Measurements from ENCODE around the gene SMPD3.

The SMPD3 gene

GRCh38 chr16:68374246-68374805 is 74.0 kb downstream of the SMPD3 start:
- no peaks in the 10 kb centered on the region for H3K9me3 ChIP-seq (ENCODE audit: control insufficient read depth, low read length)
- no peaks in the 10 kb centered on the region for H3K4me1 ChIP-seq (ENCODE audit: control insufficient read depth, insufficient read depth, low read length, poor library complexity, severe bottlenecking)
- no peak overlapping the region for H3K4me3 ChIP-seq (ENCODE audit: extremely low read depth, insufficient read depth, low read length, poor library complexity, severe bottlenecking)
- H3K27ac ChIP-seq (ENCODE audit: low read depth, low read length, severe bottlenecking) = no peak overlapping the region
- 88 to 90% methylated on average over 9 to 10 of the region's 10 CpGs for WGBS, 2 experiments (ENCODE audit: insufficient coverage in 2 of 2)
- no peaks in the 10 kb centered on the region for H3K36me3 ChIP-seq (ENCODE audit: control insufficient read depth, insufficient read depth, low read length)

- no peaks in the 10 kb centered on the region for H3K36me3 ChIP-seq (ENCODE audit: control insufficient read depth, insufficient read depth, low read length)
- WGBS, 2 experiments (ENCODE audit: insufficient coverage in 2 of 2) = 87 to 88% methylated on average over 16 to 18 of the region's 18 CpGs
- no peaks in the 10 kb centered on the region for H3K4me1 ChIP-seq (ENCODE audit: control insufficient read depth, insufficient read depth, low read length, poor library complexity, severe bottlenecking)
- no peak overlapping the region for H3K4me3 ChIP-seq (ENCODE audit: extremely low read depth, insufficient read depth, low read length, poor library complexity, severe bottlenecking)
- no peaks in the 10 kb centered on the region for H3K9me3 ChIP-seq (ENCODE audit: control insufficient read depth, low read length)
- no peak overlapping the region for H3K27ac ChIP-seq (ENCODE audit: low read depth, low read length, severe bottlenecking)
Measured at GRCh38 chr16:68373528-68374245, 74.6 kb downstream of the SMPD3 start.

- Histone ChIP-seq H3K9me3 (ENCODE audit: control insufficient read depth, low read length) (no peaks in the 10 kb centered on the region), H3K4me3 (ENCODE audit: extremely low read depth, insufficient read depth, low read length, poor library complexity, severe bottlenecking) (no peak overlapping the region), H3K4me1 (ENCODE audit: control insufficient read depth, insufficient read depth, low read length, poor library complexity, severe bottlenecking) (no peaks in the 10 kb centered on the region), H3K36me3 (ENCODE audit: control insufficient read depth, insufficient read depth, low read length) (no peaks in the 10 kb centered on the region), H3K27ac (ENCODE audit: low read depth, low read length, severe bottlenecking) (no peak overlapping the region)
- WGBS, 2 experiments (ENCODE audit: insufficient coverage in 2 of 2) = 90 to 93% methylated on average over 8 of the region's 8 CpGs
Measured at GRCh38 chr16:68372806-68373205, 75.5 kb downstream of the SMPD3 start.

DNA sequence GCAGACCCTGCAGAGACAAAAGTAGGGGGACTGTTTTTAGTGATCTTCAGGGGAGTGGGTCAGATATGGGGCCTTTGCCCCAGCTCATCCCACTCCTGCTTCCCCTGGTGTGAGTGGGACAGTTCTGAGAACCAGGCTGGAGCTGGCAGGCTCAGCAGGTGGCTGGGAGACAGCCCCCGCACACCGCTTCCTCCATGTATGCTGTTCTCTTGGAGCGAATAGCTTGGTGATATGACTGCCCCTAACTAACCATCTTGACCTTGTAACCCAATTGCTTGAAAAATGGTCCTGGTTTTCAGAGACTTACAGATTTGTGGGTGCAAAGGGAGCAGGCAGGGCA is 76.0 kb downstream of the SMPD3 start:
- Histone ChIP-seq H3K4me1 (ENCODE audit: control insufficient read depth, insufficient read depth, low read length, poor library complexity, severe bottlenecking) (no peaks in the 10 kb centered on the region), H3K36me3 (ENCODE audit: control insufficient read depth, insufficient read depth, low read length) (no peaks in the 10 kb centered on the region), H3K27ac (ENCODE audit: low read depth, low read length, severe bottlenecking) (no peak overlapping the region), H3K4me3 (ENCODE audit: extremely low read depth, insufficient read depth, low read length, poor library complexity, severe bottlenecking) (no peak overlapping the region), H3K9me3 (ENCODE audit: control insufficient read depth, low read length) (no peaks in the 10 kb centered on the region)
- 100% methylated on average over 2 to 3 of the region's 3 CpGs for WGBS, 2 experiments (ENCODE audit: insufficient coverage in 2 of 2)

GRCh38 chr16:68371706-68372380 is 76.5 kb downstream of the SMPD3 start:
- WGBS, 2 experiments (ENCODE audit: insufficient coverage in 2 of 2) = 95% methylated on average over 35 to 40 of the region's 40 CpGs
- H3K4me1 ChIP-seq (ENCODE audit: control insufficient read depth, insufficient read depth, low read length, poor library complexity, severe bottlenecking) = no peaks in the 10 kb centered on the region
- no peak overlapping the region for H3K27ac ChIP-seq (ENCODE audit: low read depth, low read length, severe bottlenecking)
- no peaks in the 10 kb centered on the region for H3K9me3 ChIP-seq (ENCODE audit: control insufficient read depth, low read length)
- no peaks in the 10 kb centered on the region for H3K36me3 ChIP-seq (ENCODE audit: control insufficient read depth, insufficient read depth, low read length)
- H3K4me3 ChIP-seq (ENCODE audit: extremely low read depth, insufficient read depth, low read length, poor library complexity, severe bottlenecking) = no peak overlapping the region

DNA sequence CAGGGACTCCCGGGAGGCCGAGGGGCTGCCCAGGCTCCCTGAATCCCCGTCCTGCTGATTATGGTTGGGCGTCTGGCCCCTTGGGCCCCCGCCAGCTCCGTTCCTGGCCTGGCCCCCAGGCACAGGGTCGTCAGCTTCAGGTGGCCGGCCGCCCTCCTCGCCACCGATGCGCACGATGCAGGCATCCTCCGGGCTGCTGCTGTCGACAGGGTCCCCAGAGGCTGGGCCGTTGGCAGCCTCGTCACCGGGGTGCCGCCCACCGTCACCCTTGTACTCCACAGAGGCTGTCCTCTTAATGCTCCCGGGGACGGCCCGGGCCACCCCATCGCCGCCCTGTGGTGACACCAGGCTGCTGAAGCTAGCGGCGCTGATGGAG is 77.0 kb downstream of the SMPD3 start:
- H3K4me3 ChIP-seq (ENCODE audit: extremely low read depth, insufficient read depth, low read length, poor library complexity, severe bottlenecking) = no peak overlapping the region
- 93 to 96% methylated on average over 17 to 27 of the region's 27 CpGs for WGBS, 2 experiments (ENCODE audit: insufficient coverage in 2 of 2)
- no peaks in the 10 kb centered on the region for H3K36me3 ChIP-seq (ENCODE audit: control insufficient read depth, insufficient read depth, low read length)
- H3K4me1 ChIP-seq (ENCODE audit: control insufficient read depth, insufficient read depth, low read length, poor library complexity, severe bottlenecking) = no peaks in the 10 kb centered on the region
- no peaks in the 10 kb centered on the region for H3K9me3 ChIP-seq (ENCODE audit: control insufficient read depth, low read length)
- H3K27ac ChIP-seq (ENCODE audit: low read depth, low read length, severe bottlenecking) = no peak overlapping the region

DNA sequence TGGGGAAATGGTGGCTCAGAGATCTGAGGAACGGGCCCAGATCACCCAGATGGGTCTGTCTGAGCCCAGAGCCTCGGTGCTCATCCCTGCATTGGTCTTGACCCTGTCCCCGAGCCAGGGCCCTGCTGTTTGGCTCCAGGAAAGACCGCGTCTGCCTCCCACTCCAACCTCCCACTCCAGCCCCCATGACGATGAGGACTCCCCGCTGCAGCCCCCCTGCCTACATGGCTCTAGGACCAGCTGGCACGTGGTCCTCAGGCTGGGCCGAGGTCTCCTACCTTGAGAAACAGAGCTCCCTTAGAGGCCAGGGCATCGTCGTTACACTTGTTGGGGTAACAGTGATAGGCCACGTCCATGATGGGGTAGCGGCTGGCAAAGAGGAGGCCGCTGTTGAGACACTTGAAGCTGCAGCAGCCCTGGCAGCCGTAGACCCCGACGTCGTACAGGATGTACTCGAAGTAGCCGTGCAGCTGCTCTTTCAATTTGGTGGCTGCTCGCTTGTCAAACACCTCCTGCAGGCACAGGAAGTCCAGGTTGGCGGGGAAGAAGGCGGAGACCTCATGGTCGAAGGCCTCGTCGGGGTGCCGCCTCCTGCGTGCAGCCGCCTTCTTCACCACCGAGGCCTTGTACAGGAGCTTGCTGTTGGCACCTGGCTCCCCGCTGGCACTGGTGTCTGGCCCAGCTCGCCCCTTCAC is 77.6 kb downstream of the SMPD3 start:
- Histone ChIP-seq H3K9me3 (ENCODE audit: control insufficient read depth, low read length) (no peaks in the 10 kb centered on the region), H3K4me1 (ENCODE audit: control insufficient read depth, insufficient read depth, low read length, poor library complexity, severe bottlenecking) (no peaks in the 10 kb centered on the region), H3K36me3 (ENCODE audit: control insufficient read depth, insufficient read depth, low read length) (no peaks in the 10 kb centered on the region), H3K27ac (ENCODE audit: low read depth, low read length, severe bottlenecking) (no peak overlapping the region), H3K4me3 (ENCODE audit: extremely low read depth, insufficient read depth, low read length, poor library complexity, severe bottlenecking) (no peak overlapping the region)
- WGBS, 2 experiments (ENCODE audit: insufficient coverage in 2 of 2) = 92 to 95% methylated on average over 30 to 31 of the region's 32 CpGs

DNA sequence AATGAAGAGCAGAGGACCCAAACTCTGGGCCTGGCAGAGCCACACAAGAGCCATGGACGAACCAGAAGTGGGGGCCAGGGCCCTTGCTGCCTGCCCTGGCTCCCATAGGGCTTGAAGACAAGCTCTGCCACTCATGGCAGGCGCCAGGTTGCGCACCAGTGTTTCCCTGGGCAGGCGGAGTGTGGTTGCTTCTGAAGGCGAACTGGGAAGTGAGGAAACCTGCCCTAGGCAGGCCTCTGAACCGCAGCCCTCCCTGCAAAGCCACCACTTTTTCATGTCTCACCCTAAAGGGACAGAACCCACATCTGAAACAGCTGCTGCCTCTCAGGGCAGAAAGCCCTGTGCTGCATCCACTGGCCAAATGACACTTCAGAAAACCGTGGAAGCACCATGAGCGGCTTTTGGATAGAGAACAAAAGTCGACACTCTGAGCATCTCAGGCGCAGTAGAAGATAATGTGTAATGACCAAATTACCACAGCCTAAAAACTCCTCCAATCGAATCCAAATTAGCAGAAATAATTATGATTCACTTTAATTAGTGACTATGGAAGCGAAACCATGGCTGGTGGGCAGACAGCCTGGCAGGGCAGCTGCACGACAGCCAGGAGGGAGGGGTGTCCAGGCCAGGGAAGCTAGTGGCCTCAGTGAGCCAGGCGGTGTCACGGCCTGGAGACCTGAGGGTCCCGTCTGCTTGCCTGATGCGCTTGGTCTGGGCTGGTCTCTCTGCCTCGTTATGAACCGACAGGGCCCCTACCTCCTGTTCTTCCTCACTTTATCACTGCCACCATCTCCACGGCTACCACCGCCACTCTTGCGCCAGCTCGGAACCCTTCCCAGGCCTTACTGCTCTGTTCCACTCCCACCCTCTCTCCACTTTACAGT is 78.4 kb downstream of the SMPD3 start:
- Histone ChIP-seq H3K4me3 (ENCODE audit: extremely low read depth, insufficient read depth, low read length, poor library complexity, severe bottlenecking) (no peak overlapping the region), H3K36me3 (ENCODE audit: control insufficient read depth, insufficient read depth, low read length) (no peaks in the 10 kb centered on the region), H3K27ac (ENCODE audit: low read depth, low read length, severe bottlenecking) (no peak overlapping the region), H3K4me1 (ENCODE audit: control insufficient read depth, insufficient read depth, low read length, poor library complexity, severe bottlenecking) (no peaks in the 10 kb centered on the region), H3K9me3 (ENCODE audit: control insufficient read depth, low read length) (no peaks in the 10 kb centered on the region)
- 92 to 98% methylated on average over 8 to 21 of the region's 23 CpGs for WGBS, 2 experiments (ENCODE audit: insufficient coverage in 2 of 2)

GRCh38 chr16:68369168-68369567 is 79.1 kb downstream of the SMPD3 start:
- no peaks in the 10 kb centered on the region for H3K36me3 ChIP-seq (ENCODE audit: control insufficient read depth, insufficient read depth, low read length)
- no CpG with 5 or more reads among the region's 4 CpGs for WGBS, 2 experiments (ENCODE audit: insufficient coverage in 2 of 2)
- peaks cover 5% of the 10 kb centered on the region for H3K4me1 ChIP-seq (ENCODE audit: control insufficient read depth, insufficient read depth, low read length, poor library complexity, severe bottlenecking)
- no peak overlapping the region for H3K4me3 ChIP-seq (ENCODE audit: extremely low read depth, insufficient read depth, low read length, poor library complexity, severe bottlenecking)
- H3K27ac ChIP-seq (ENCODE audit: low read depth, low read length, severe bottlenecking) = no peak overlapping the region
- H3K9me3 ChIP-seq (ENCODE audit: control insufficient read depth, low read length) = no peaks in the 10 kb centered on the region

- 88 to 89% methylated on average over 11 of the region's 12 CpGs for WGBS, 2 experiments (ENCODE audit: insufficient coverage in 2 of 2)
Measured at GRCh38 chr16:68368301-68368888, 79.9 kb downstream of the SMPD3 start.

More at GRCh38 chr16:68368301-68368888, 79.9 kb downstream of the SMPD3 start:
- Histone ChIP-seq H3K4me1 (ENCODE audit: control insufficient read depth, insufficient read depth, low read length, poor library complexity, severe bottlenecking) (peaks cover 7% of the 10 kb centered on the region), H3K4me3 (ENCODE audit: extremely low read depth, insufficient read depth, low read length, poor library complexity, severe bottlenecking) (no peak overlapping the region), H3K27ac (ENCODE audit: low read depth, low read length, severe bottlenecking) (no peak overlapping the region), H3K9me3 (ENCODE audit: control insufficient read depth, low read length) (no peaks in the 10 kb centered on the region), H3K36me3 (ENCODE audit: control insufficient read depth, insufficient read depth, low read length) (no peaks in the 10 kb centered on the region)

Measured in mesodermal cell (in vitro differentiated cells).